HK-2 (cell line): ENCODE measurements around the gene DDX23.
"Not testable (repeated sequence)": the region's sequence is repeated elsewhere in the genome, so short reads cannot be mapped to it uniquely, and the experiment has no call there.

Experiments used
- DNase-seq: peaks from one replicate; pipeline ENCODE4 v3.0.0-alpha.2; 2018; ENCODE audit not compliant: unreplicated experiment

The DDX23 gene

DNA sequence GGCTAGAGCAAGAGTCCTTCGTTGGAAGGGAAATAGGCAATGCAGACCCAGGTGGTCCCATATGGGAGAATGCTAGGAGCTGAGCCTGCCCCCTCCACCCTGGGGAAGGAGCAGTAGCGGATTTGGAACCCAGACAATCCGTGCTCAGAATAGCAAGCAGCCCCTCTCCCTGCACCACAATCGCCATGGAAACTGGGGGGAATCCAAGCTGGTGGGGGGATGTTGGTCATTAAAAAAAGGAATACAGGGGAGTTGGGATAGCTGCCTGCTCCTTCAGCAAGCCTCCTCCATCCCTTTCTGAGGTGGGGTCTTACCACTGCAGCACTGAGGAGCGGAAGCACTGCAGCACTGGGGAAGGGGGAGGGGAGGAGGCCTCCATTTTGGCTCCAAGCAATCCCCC is 10.8 kb upstream of the DDX23 start:
- DNase-seq, result no peak

GRCh38 chr12:48861111-48861510 is 9.1 kb upstream of the DDX23 start:
- DNase-seq, result no peak

- DNase-seq, result not testable (repeated sequence)
Observed at GRCh38 chr12:48860236-48860635, 8.3 kb upstream of the DDX23 start.

GRCh38 chr12:48859607-48860006 is 7.6 kb upstream of the DDX23 start:
- no peak for DNase-seq

DNA sequence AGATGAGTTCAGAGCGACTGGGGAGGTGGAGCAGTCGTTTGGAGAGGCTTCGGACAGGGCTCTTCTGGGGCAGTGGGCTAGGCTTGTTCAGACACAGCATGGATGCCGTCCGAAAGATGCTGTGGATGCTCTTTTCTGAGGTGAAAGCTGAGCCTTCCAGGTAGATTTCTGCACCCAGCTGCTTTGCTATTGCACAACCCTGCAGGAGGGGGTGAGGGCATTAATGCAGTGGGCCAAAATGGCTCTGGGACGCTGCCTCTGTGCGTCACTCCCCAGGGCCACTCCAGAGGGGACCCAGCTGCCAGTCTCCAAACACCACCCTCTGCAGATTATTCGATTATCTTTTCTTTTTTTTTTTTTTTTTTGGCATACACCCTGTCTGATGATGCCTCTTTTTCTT is 6.1 kb upstream of the DDX23 start:
- DNase-seq, result no peak

DNA sequence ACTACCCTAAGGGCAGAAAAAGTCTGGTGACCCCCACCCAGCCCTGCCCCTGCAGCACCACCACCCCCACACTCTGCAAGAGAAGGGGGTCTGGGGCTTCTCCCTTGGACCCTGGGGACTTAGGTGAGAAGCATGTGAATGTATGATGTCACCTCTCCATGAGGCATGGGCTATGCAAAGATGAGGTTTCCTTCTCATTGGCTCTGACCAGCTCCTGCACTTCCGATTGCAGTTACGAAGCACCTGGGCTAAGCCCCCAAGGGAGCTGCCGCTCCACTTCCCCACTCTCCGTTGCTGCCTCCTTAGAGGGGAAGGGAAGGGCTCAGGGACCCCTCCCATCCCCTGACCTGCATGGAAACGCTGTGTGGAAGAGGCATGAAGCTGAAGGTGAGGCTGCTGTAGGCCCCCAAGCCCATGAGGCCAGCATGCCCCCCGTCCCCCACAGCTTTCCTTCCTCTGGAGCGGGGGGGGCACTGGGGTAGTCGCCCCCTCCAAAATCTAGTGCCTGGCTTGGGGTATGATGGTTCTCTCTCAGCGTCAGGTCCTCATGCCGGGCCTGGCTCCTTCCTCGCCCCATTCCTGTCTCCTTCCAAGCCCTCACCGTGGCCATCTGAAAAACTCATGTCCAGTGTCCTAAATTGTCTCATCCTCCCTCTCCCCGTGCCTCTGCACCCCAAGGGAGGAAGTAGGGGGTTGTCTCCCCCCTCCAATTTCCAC is 5.5 kb upstream of the DDX23 start:
- no peak for DNase-seq

GRCh38 chr12:48856379-48856778 is 4.4 kb upstream of the DDX23 start:
- no peak for DNase-seq

- DNase-seq, result not testable (repeated sequence)
Observed at GRCh38 chr12:48854932-48855331, 3.0 kb upstream of the DDX23 start.

GRCh38 chr12:48854488-48854887 is 2.5 kb upstream of the DDX23 start:
- DNase-seq, result no peak

- DNase-seq, result peak; percentile 88
Observed at GRCh38 chr12:48852734-48853688, 1.0 kb upstream of the DDX23 start.

GRCh38 chr12:48842021-48842420 is 9.9 kb downstream of the DDX23 start:
- not testable (repeated sequence) for DNase-seq

GRCh38 chr12:48838048-48838447 is 13.9 kb downstream of the DDX23 start:
- DNase-seq, result no peak

GRCh38 chr12:48832321-48833060 is 19.5 kb downstream of the DDX23 start:
- DNase-seq, result no peak

DNA sequence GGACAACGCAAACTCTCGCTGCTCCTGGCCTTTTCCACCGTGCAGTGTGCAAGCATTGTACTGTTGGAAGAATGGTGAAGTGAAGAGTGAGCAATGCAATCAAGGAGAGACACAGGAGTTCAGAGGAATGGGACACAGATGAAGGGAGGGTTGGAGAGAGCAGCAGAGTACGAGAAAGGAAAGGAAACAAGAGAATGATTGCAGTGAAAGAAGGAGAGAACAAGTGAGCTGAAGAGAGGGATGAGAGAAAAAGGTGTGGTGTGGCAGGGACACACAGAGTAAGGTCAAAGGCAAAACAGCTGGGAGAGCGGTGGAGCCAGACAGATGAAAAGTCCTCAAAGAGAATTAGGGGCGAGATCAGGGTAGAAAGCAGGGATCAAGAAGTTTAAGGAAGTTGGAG is 20.7 kb downstream of the DDX23 start:
- no peak for DNase-seq

DNA sequence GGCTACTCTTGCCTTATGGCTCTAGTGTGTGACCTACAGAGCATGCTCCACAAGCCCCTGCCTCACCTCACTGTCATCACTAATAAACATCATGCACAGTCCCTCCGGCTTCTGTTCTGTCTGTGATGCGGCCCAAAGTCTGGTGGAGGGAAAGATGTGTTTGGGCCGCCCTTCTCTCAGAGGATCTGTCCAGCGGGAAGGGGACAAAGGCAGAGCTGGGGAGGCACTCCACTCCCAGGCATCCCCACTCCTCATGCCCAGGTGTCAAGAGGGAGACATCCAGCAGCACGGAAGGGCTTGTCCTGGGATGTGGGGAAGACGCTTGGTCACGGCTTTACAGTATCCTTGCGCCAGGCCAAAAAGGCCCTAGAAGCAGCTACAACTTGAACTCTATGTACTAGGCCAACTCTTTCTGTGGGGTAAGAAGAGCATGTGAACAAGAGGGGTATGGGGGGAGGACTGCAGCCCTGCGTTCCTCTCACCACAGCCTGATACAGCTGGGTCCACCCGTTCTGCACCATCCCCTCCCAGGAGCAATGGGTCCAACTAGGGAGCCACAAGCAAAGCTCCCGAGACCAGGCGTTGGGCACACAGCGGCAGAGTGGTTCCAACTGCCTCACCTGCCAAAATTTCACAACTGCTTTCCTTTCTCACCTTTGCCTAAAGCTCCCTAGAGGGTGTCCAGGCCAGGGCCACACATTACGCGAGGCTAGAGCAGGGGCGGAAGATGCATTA is 23.0 kb downstream of the DDX23 start:
- DNase-seq, result no peak

GRCh38 chr12:48828293-48828692 is 23.7 kb downstream of the DDX23 start:
- DNase-seq, result no peak

- no peak for DNase-seq
Observed at GRCh38 chr12:48827513-48828096, 24.4 kb downstream of the DDX23 start.

- no peak for DNase-seq
Observed at GRCh38 chr12:48827026-48827425, 24.9 kb downstream of the DDX23 start.

DNA sequence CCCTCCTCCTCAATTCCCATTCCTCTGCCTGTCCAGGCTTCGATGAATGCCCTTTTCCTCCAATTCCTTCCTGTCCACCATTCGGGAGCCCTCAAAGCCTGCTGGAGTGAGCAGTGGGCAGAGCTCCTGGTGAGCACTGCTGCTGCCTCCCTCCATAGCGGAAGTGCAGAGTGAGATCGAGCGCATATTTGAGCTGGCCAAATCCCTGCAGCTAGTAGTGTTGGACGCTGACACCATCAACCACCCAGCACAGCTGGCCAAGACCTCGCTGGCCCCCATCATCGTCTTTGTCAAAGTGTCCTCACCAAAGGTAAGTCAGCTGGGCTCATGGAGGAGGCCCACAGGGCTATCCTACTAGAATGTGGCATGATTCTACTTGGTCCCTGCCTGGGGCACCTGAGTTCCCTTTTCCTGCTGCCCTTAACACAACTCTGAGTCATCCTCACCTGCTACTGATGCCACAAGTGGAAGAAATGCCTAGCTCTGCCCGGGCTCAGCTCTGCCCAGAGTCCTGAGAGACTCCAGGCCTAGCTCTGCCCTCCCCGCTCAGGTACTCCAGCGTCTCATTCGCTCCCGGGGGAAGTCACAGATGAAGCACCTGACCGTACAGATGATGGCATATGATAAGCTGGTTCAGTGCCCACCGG is 25.6 kb downstream of the DDX23 start:
- no peak for DNase-seq

GRCh38 chr12:48824905-48825304 is 27.1 kb downstream of the DDX23 start:
- no peak for DNase-seq

- no peak for DNase-seq
Observed at GRCh38 chr12:48824112-48824511, 27.9 kb downstream of the DDX23 start.
